ENCODE data around the gene RUSF1.
"Not testable (repeated sequence)": the region's sequence is repeated elsewhere in the genome, so short reads cannot be mapped to it uniquely, and the experiment has no call there.

The RUSF1 gene

DNA sequence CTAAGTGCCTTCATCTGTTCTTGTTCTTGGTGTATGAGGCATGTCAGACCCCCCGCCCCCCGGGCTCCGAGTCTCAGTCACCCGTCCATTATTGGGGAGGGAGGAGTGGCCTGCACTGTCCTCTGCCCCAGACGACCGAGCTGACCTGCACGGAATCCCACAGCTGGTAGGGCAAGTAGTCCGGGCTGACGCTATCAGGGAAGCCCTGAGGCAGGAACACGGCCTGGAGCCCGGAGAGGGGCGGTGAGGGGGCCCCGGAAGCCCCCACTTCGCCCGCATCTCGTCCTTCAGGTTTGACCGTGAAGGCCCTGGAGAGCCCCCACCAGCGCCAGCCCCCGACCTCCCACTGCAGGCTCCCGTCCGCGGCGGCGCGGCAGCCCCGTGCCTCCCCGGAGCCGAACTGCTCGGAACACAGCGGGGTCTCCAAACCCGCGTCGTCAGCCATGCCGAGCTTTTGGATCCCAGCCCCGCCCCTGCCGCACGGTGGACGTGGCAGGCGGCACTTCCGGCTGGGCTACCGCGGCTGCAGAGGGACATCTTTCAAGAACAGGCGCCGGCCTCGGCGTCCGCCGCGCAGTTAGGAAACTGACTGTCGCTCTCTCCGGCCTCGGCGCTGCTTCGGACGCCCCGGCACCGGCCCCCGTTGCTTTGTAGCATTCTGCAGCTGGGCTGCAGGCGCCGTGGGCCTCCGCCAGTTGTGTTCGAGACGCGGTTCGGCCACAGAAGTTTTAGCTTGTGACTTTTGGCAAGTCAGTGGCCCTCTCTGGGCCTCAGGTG is at the start of gene RUSF1:
Gene RUSF1, minus strand, starts transcription at position 463 of the 777 bp plus-strand sequence. Its CDS starts 18 bp downstream, at position 445.
- H3K27me3 Mint-ChIP-seq, result no peaks in the 10 kb centered on the region
- H3K4me1 Mint-ChIP-seq (ENCODE audit: low read depth), result peaks cover 48% of the 10 kb centered on the region
- H3K36me3 Mint-ChIP-seq (ENCODE audit: low read depth), result peaks cover 9% of the 10 kb centered on the region
- peak within 1 kb of the TSS; percentile 98 for H3K27ac Mint-ChIP-seq
- H3K9me3 Mint-ChIP-seq, result no peaks in the 10 kb centered on the region
- H3K4me3 Mint-ChIP-seq, result peak within 1 kb of the TSS; percentile 92

DNA sequence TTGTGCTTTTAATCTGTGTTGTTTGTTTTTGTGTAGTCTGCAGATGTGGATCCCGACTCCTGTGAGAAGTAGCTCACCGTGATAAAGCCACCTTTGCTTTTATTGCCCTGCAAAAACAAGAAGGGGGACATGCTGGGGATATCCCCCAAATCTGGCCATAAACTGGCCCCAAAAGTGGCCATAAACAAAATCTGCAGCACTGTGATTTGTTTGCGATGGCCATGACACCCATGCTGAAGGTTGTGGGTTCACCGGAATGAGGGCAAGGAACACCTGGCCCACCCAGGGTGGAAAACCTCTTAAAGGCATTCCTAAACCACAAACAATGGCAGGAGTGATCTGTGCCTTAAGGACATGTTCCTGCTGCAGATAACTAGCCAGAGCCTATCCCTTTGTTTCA is 34.6 kb upstream of the RUSF1 start:
- peaks cover 6% of the 10 kb centered on the region for H3K36me3 Mint-ChIP-seq (ENCODE audit: low read depth)
- H3K4me3 Mint-ChIP-seq, result no peak overlapping the region
- peaks cover 40% of the 10 kb centered on the region for H3K27me3 Mint-ChIP-seq
- peaks cover 28% of the 10 kb centered on the region for H3K9me3 Mint-ChIP-seq
- H3K27ac Mint-ChIP-seq, result no peak overlapping the region
- H3K4me1 Mint-ChIP-seq (ENCODE audit: low read depth), result peaks cover 11% of the 10 kb centered on the region

DNA sequence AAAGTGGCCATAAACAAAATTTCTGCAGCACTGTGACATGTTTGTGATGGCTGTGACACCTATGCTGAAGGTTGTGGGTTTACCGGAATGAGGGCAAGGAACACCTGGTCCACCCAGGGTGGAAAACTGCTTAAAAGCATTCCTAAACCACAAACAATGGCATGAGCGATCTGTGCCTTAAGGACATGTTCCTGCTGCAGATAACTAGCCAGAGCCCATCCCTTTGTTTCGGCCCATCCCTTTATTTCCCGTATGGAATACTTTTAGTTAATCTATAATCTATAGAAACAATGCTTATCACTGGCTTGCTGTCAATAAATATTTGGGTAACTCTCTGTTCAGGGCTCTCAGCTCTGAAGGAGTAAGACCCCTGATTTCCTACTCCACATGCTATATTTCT is 31.6 kb upstream of the RUSF1 start:
- not testable (repeated sequence) for H3K36me3 Mint-ChIP-seq (ENCODE audit: low read depth); H3K27ac Mint-ChIP-seq; H3K4me3 Mint-ChIP-seq
- Mint-ChIP-seq H3K4me1 (ENCODE audit: low read depth) (peaks cover 17% of the 10 kb centered on the region), H3K9me3 (peaks cover 28% of the 10 kb centered on the region), H3K27me3 (peaks cover 48% of the 10 kb centered on the region)

DNA sequence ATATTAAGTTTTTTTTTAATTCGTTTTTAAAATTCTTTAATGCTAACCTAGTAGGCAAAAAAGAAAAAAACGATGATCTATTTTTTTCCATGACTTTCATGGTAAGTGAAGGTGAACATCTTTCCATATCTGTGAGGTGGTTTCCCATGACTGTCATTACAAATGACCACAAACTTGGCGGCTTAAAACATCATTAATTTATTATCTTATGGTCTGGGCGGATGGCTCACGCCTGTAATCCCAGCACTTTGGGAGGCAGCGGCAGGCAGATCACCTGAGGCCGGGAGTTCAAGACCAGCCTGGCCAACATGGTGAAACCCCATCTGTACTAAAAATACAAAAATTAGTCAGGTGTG is 30.0 kb upstream of the RUSF1 start:
- Mint-ChIP-seq H3K9me3 (peaks cover 28% of the 10 kb centered on the region), H3K27me3 (peaks cover 57% of the 10 kb centered on the region)

DNA sequence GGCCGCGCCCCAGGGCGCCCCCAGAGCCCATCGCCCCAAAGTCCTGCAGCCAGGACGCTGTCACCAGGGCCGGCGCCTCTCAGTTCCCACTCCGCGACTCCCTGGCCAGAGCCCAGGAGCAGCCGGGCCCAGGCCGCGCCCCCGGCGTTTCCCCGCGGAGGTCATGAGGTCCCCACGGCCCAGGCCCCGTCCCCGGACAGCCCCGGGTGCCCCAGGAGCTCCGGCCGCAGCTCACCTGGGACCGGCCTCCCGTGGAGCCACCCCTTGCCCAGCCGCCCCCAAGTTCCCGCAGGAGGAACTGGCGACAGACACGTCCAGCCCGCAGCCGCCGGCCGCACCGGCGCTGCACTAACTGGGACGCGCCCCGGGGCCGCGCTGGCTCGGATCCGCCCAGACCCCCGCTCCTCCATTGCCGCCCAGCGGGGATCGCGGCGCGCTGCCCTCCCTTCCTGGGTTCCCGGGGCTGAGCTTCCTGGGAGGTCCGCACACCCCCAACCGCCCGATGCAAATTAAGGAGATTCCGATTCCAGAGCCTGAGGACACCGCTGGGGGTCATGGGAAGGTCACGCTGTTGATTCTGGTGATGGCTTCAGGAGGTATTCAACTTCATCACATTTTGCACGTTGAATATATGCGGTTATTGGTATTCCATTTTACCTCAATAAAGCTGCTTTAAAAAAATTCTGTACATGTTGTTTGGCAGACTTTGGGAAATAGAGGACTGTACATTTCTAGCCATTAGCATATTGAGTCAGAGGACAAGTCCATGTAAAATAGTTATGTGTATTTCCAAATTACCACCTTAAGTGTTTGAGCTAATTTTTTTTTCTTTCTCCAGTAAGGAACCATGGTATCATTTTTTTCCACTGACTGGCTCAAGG is 29.4 kb upstream of the RUSF1 start:
- peaks cover 6% of the 10 kb centered on the region for H3K36me3 Mint-ChIP-seq (ENCODE audit: low read depth)

More for the DNA sequence above, 30.0 kb upstream of the RUSF1 start:
- Mint-ChIP-seq H3K4me1 (ENCODE audit: low read depth) (peaks cover 17% of the 10 kb centered on the region), H3K4me3 (peak overlapping the region; percentile 68), H3K27ac (peak overlapping the region; percentile 53)
- not testable (repeated sequence) for H3K36me3 Mint-ChIP-seq (ENCODE audit: low read depth)

DNA sequence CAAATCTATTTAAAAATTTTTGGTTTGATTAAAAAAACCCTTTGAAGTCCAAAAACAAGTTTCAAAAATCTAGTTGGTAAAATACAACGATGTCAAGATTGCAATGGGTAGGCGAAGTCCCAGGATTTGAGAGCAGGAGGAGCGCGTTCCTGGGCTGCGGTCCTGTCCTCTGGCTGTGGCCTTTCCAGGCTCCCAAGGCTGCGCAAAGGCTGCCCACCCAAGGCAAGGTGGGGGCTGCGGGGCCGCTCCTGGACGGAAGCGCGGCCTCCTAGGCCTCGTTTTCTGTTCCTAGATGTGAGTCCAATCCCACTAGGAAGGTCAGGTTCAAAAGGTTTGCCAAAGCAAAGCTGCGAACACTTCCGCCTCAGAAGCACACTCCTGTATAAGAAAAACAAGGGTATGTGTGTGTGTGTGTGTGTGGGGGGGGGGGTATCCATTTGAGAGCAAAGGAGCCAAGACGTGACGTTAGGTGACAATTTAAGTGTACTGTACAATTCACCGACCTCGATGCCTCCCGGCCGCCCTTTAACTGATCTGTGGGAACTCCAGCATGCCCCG is 28.7 kb upstream of the RUSF1 start:
- Mint-ChIP-seq H3K4me1 (ENCODE audit: low read depth) (peaks cover 17% of the 10 kb centered on the region), H3K4me3 (no peak overlapping the region), H3K27me3 (peaks cover 51% of the 10 kb centered on the region), H3K27ac (no peak overlapping the region), H3K36me3 (ENCODE audit: low read depth) (peaks cover 6% of the 10 kb centered on the region), H3K9me3 (peaks cover 21% of the 10 kb centered on the region)

More for the DNA sequence above, 29.4 kb upstream of the RUSF1 start:
- peak overlapping the region; percentile 68 for H3K4me3 Mint-ChIP-seq
- H3K4me1 Mint-ChIP-seq (ENCODE audit: low read depth), result peaks cover 17% of the 10 kb centered on the region
- peaks cover 27% of the 10 kb centered on the region for H3K9me3 Mint-ChIP-seq
- peaks cover 57% of the 10 kb centered on the region for H3K27me3 Mint-ChIP-seq
- H3K27ac Mint-ChIP-seq, result peak overlapping the region; percentile 53

DNA sequence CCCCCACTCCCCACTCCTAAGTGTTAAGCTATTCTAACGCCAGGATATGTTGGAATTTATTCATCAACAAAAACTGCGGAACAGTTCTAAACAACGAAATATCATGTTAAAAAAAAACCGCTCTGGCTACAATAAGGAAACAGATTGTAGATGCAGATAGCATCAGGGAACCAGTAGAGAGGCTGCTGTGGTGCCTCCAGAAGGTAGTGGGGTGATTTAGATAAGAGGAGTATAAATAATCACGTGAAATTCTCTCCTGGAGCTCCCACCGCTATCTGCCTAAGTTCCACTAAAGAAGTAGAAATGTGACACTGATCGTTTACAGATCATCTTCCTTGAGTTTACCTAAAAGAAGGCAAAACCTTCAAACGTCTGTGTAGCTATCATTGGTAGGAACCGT is 27.5 kb upstream of the RUSF1 start:
- peaks cover 13% of the 10 kb centered on the region for H3K9me3 Mint-ChIP-seq
- peaks cover 17% of the 10 kb centered on the region for H3K4me1 Mint-ChIP-seq (ENCODE audit: low read depth)
- H3K36me3 Mint-ChIP-seq (ENCODE audit: low read depth), result peaks cover 6% of the 10 kb centered on the region
- peaks cover 47% of the 10 kb centered on the region for H3K27me3 Mint-ChIP-seq
- H3K4me3 Mint-ChIP-seq, result no peak overlapping the region
- no peak overlapping the region for H3K27ac Mint-ChIP-seq

DNA sequence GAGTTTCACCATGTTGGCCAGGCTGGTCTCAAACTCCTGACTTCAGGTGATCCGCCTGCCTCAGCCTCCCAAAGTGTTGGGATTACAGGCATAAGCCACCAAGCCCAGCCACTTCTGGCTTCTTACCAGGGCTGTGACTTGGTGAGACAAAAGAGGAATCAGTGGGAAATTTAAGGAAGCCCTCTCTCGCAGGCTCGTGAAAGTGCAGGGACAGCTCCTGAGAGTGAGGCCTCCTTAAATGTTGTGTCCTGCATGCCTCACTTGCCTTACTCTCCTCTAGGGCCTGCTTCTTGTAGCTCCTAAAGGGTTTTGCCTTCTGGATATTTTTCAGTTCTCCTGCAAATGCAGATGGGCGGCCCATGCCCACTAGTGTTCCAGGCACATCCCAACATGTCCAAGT is 24.7 kb upstream of the RUSF1 start:
- no peak overlapping the region for H3K4me3 Mint-ChIP-seq
- peaks cover 21% of the 10 kb centered on the region for H3K4me1 Mint-ChIP-seq (ENCODE audit: low read depth)
- peaks cover 36% of the 10 kb centered on the region for H3K27me3 Mint-ChIP-seq

DNA sequence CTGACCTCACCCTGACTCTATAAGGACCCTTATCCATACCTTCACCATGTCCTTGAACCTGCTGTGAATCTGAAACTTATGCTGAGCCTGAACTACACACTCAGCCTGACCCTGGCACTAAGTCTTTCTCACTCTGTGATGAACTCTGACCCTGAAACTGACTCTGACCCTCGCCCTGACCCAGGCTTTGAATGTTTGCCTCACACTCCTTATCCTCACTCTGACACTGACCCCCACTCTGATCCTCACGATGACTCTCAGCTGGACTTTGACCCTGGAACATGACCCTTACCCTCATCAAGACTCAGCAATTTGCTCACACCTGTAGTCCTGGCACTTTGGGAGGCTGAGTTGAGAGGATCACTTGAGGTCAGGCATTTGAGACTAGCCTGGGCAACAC is 23.9 kb upstream of the RUSF1 start:
- Mint-ChIP-seq H3K4me3 (no peak overlapping the region), H3K27ac (no peak overlapping the region), H3K36me3 (ENCODE audit: low read depth) (no peaks in the 10 kb centered on the region), H3K27me3 (peaks cover 38% of the 10 kb centered on the region), H3K9me3 (no peaks in the 10 kb centered on the region), H3K4me1 (ENCODE audit: low read depth) (peaks cover 23% of the 10 kb centered on the region)

More for the DNA sequence above, 24.7 kb upstream of the RUSF1 start:
- H3K9me3 Mint-ChIP-seq, result no peaks in the 10 kb centered on the region
- no peak overlapping the region for H3K27ac Mint-ChIP-seq
- no peaks in the 10 kb centered on the region for H3K36me3 Mint-ChIP-seq (ENCODE audit: low read depth)

DNA sequence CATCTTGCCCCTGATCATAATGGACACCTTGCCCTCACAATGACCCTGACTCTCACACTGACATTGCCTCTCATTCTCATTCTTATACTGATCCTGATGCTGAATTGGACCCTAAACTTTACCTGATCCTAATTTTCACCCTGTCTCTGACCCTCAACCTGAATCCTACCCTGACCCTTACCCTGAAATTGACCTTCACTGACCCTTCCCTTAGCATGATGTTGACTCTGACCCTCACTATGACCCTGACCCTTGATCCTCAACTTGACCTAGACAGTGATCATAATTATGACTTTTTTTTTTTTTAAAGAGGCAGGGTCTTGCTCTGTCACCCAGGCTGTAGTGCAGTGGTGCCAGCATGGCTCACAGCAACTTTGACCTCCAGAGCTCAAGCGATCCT is 22.9 kb upstream of the RUSF1 start:
- peaks cover 39% of the 10 kb centered on the region for H3K27me3 Mint-ChIP-seq
- no peaks in the 10 kb centered on the region for H3K36me3 Mint-ChIP-seq (ENCODE audit: low read depth)
- no peak overlapping the region for H3K27ac Mint-ChIP-seq
- H3K4me1 Mint-ChIP-seq (ENCODE audit: low read depth), result peaks cover 23% of the 10 kb centered on the region
- H3K4me3 Mint-ChIP-seq, result no peak overlapping the region
- H3K9me3 Mint-ChIP-seq, result no peaks in the 10 kb centered on the region

DNA sequence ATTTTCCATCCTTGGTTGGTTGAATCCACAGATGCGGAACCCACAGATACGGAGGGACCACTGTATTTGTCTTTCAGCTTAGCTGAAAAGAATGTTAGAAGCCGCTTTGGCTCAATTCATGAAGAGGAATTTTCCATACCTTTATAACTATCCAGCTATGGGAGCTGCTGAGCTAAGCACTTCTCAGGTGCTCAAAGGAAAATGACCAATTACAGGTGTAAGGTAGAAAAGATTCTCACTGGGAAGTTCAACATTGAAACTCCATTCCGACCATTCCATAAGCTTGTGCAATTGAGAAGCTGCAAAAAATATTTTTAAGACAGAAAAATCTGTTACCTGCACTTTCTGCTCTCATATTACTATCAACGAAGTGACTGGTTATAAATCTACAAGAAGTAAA is 22.2 kb upstream of the RUSF1 start:
- H3K9me3 Mint-ChIP-seq, result no peaks in the 10 kb centered on the region
- peaks cover 36% of the 10 kb centered on the region for H3K27me3 Mint-ChIP-seq
- H3K4me1 Mint-ChIP-seq (ENCODE audit: low read depth), result peaks cover 19% of the 10 kb centered on the region
- no peak overlapping the region for H3K4me3 Mint-ChIP-seq
- H3K27ac Mint-ChIP-seq, result no peak overlapping the region
- no peaks in the 10 kb centered on the region for H3K36me3 Mint-ChIP-seq (ENCODE audit: low read depth)

DNA sequence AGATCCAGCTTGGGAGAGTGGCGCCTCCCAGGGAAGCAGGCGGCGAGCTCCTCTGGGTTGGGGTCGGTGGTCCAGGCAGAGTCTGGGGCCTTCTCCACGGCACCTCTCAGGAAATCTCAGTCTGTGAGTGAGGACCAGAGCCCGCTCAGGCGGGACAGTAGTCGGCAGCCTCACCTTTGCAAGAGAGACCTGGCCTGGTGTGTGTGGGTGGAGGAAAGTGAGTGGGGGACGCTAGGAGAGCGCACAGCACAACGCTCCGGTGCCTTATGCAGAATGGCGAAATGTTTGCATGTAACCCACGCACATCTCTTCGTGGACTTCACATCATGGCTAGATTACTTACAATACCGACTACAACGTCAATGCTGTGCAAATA is 21.7 kb upstream of the RUSF1 start:
- no peaks in the 10 kb centered on the region for H3K36me3 Mint-ChIP-seq (ENCODE audit: low read depth)
- peaks cover 33% of the 10 kb centered on the region for H3K27me3 Mint-ChIP-seq
- peaks cover 19% of the 10 kb centered on the region for H3K4me1 Mint-ChIP-seq (ENCODE audit: low read depth)
- no peak overlapping the region for H3K4me3 Mint-ChIP-seq
- H3K27ac Mint-ChIP-seq, result no peak overlapping the region
- H3K9me3 Mint-ChIP-seq, result no peaks in the 10 kb centered on the region

DNA sequence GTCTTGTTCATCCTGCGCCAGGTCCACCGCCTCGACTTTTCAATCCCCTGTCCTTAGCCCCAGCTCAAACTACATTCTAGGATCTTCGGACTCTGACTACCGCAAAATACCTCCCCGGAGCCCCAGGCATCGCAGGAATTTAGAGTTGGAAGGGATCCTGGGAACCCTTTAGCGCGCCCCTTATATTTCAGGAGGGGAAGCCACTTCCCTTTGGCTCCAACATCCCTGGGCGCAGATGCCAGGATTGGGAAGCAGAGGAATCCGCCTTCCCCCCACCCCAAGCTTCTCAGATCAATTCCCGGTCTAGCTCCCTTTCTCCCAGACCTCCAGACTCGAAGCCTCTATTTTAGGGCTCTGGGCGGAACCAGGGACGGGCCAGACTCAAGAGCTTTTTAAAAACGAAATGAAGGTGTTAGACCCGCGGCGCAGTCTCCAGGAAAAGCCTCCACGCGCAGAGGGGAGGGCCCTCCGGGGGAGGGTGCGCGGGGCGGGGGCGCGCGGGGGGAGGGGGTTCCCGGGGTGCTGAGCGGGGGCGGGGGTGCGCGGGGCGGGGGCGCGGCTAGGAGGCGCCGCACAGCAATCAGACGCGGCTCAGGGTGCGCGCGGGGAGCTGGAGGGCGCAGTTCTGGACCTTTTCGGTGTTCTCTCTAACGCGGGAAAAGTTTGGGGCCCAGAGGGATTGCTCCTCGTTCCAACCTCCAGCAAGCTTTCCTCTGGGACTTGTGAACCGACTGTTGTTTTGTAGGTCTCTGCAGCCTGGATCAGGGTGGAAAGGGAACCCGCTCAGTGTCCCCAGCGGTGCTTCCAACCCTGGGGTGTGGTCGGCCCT is 21.1 kb upstream of the RUSF1 start:
- no peak overlapping the region for H3K27ac Mint-ChIP-seq
- peak overlapping the region; percentile 64 for H3K4me3 Mint-ChIP-seq
- H3K4me1 Mint-ChIP-seq (ENCODE audit: low read depth), result peaks cover 19% of the 10 kb centered on the region

DNA sequence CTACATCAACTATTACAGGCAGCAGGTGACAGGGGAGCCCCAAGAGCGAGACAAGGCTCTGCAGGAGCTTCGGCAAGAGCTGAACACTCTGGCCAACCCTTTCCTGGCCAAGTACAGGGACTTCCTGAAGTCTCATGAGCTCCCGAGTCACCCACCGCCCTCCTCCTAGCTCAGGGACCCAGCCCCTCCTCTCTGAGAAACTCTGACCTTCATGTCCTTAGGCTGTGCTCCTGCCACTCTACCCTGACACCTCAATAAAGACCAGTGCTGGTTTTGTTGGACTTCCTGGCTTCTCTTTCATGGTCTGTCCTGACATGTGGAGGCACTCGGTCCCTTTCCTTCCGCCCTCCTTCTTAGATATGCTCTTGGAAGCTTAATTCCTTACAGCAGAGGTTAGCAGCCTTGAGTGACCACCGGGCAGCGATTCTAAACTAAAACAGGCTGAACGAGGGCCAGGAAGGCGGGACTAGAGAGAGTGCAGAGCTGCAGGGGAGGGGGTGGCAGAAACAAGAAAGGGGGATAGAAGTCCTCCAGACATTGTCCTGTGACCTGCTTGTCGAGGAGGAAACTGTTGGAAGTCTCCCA is 20.4 kb upstream of the RUSF1 start:
- Mint-ChIP-seq H3K4me3 (peak overlapping the region; percentile 64), H3K27ac (no peak overlapping the region), H3K36me3 (ENCODE audit: low read depth) (no peaks in the 10 kb centered on the region), H3K9me3 (no peaks in the 10 kb centered on the region), H3K4me1 (ENCODE audit: low read depth) (peaks cover 19% of the 10 kb centered on the region), H3K27me3 (peaks cover 22% of the 10 kb centered on the region)

More for the DNA sequence above, 21.1 kb upstream of the RUSF1 start:
- Mint-ChIP-seq H3K36me3 (ENCODE audit: low read depth) (no peaks in the 10 kb centered on the region), H3K9me3 (no peaks in the 10 kb centered on the region), H3K27me3 (peaks cover 27% of the 10 kb centered on the region)
